Esophagus squamous epithelium (tissue), 5 donors: ENCODE results near the gene TRAM2. TPM values are rescaled to one million over a fixed set of nuclear protein-coding genes. Genes with fewer than 3 reads are reported as not detected.

Experiments
- DNase-seq: peaks from one replicate; lab custom pipeline; 2025; lab: John Stamatoyannopoulos, UW
- H3K27ac ChIP-seq, 4 donors: fragments of 200-600 bp; sonication (generic); one replicate each; pipeline ENCODE4 v1.5.1; 2016 to 2019; ENCODE audit warnings: mild to moderate bottlenecking in 1 of 4
- H3K27me3 ChIP-seq, 4 donors: fragments of 200-600 bp; sonication (generic); 1 replicate in 3 of 4; 2 replicates in 1 of 4; pipeline versions ENCODE4 v1.5.1 to v1.6.0; 2017 to 2021; ENCODE audit warnings: antibody characterized with exemption in 1 of 4
- H3K36me3 ChIP-seq, 3 donors: fragments of 200-600 bp; sonication (generic); one replicate each; pipeline ENCODE4 v1.5.1; 2016 to 2019
- H3K4me1 ChIP-seq, 3 donors: fragments of 200-600 bp; sonication (generic); one replicate each; pipeline ENCODE4 v1.5.1; 2017 to 2019
- H3K4me3 ChIP-seq, 4 donors: fragments of 200-600 bp; sonication (generic); 1 replicate in 3 of 4; 2 replicates in 1 of 4; pipeline ENCODE4 v1.5.1; 2016 to 2019; ENCODE audit warnings: mild to moderate bottlenecking in 2 of 4, moderate library complexity in 1 of 4
- H3K9me3 ChIP-seq, 3 donors: fragments of 200-600 bp; sonication (generic); one replicate each; pipeline ENCODE4 v1.5.1; 2016 to 2019
- CTCF ChIP-seq, 6 experiments: fragments of 450-650 bp in 4 of 6; fragments of 200-600 bp in 2 of 6; sonication (generic) in 2 of 6; IDR thresholded peaks; one replicate each; pipeline ENCODE4 v1.5.1; 2016 to 2019; ENCODE audit warnings: antibody characterized with exemption in 6 of 6, mild to moderate bottlenecking in 4 of 6, moderate library complexity in 4 of 6
- POLR2A ChIP-seq, 4 donors: fragments of 450-650 bp; IDR thresholded peaks; one replicate each; pipeline ENCODE4 v1.6.1; 2017; ENCODE audit warnings: antibody characterized with exemption in 4 of 4, mild to moderate bottlenecking in 4 of 4, moderate library complexity in 3 of 4
- WGBS, 2 donors: methylation state at CpG; one replicate each; pipeline ENCODE4 v1.1.5; 2018; 5-methylcytosine and 5-hydroxymethylcytosine counted together
- intact Hi-C: fragments of 100-400 bp; cut with DNase I; formaldehyde crosslinking; loops from one replicate; pipeline ENCODE4 v1.15.0; 2022
- total RNA-seq, 4 donors: library from RNA; depleted of rRNA; stranded (reverse); fragments of >200 nt; gene quantifications; one replicate each; pipeline ENCODE4 v1.1.0, GENCODE V29; 2016
- donor health status: DM: yes; HTN: yes; CAD: no.

TRAM2 gene
- total RNA-seq, 4 donors from 2014 or later = 2.3 to 8.6 (median 5.3) TPM

GRCh38 chr6:52598824-52599190 is 21.9 kb upstream of the TRAM2 start:
- intact Hi-C loops = no loop called here
- no peaks in the 10 kb centered on the region for H3K27me3 ChIP-seq
- no peak overlapping the region for H3K4me3 ChIP-seq
- H3K9me3 ChIP-seq = no peaks in the 10 kb centered on the region
- TF ChIP-seq CTCF (IDR thresholded peaks at IDR 0.05) = no peak
- TF ChIP-seq POLR2A (IDR thresholded peaks at IDR 0.05) = no peak
- H3K4me1 ChIP-seq = peaks cover 0 to 39% (median 30%) of the 10 kb centered on the region in 3 donors
- DNase-seq = no peak
- no peaks in the 10 kb centered on the region for H3K36me3 ChIP-seq
- 79 to 82% methylated on average over 2 of the region's 2 CpGs for WGBS, 2 donors
- no peak overlapping the region for H3K27ac ChIP-seq

- Histone ChIP-seq H3K4me1 (peaks cover 0 to 39% (median 30%) of the 10 kb centered on the region in 3 donors), H3K4me3 (peak overlapping the region in 2 of 4 donors; percentile 11 to 37), H3K27me3 (no peaks in the 10 kb centered on the region), H3K27ac (peak overlapping the region in 3 of 4 donors; percentile 43 to 78 (median 68)), H3K9me3 (no peaks in the 10 kb centered on the region), H3K36me3 (no peaks in the 10 kb centered on the region)
- TF ChIP-seq POLR2A (IDR thresholded peaks at IDR 0.05) (no peak), CTCF (IDR thresholded peaks at IDR 0.05) (peak; percentile 29 to 63 (median 56))
- intact Hi-C loops = no loop called here
- 20 to 37% methylated on average over 6 to 12 of the region's 12 CpGs for WGBS, 2 donors
- no peak for DNase-seq
These were observed 21.4 kb upstream of the TRAM2 start for GRCh38 chr6:52598123-52598823.

GRCh38 chr6:52597738-52598122 is 20.9 kb upstream of the TRAM2 start:
- Histone ChIP-seq H3K4me3 (peak overlapping the region in 1 of 4 donors; percentile 37), H3K36me3 (no peaks in the 10 kb centered on the region), H3K4me1 (peaks cover 0 to 39% (median 30%) of the 10 kb centered on the region in 3 donors), H3K9me3 (no peaks in the 10 kb centered on the region), H3K27ac (peak overlapping the region in 3 of 4 donors; percentile 43 to 78 (median 68)), H3K27me3 (no peaks in the 10 kb centered on the region)
- no peak for TF ChIP-seq CTCF (IDR thresholded peaks at IDR 0.05)
- no peak for TF ChIP-seq POLR2A (IDR thresholded peaks at IDR 0.05)
- no peak for DNase-seq
- intact Hi-C loops = no loop called here

GRCh38 chr6:52596371-52597028 is 19.6 kb upstream of the TRAM2 start:
- intact Hi-C loops = no loop called here
- no peaks in the 10 kb centered on the region for H3K36me3 ChIP-seq
- H3K27ac ChIP-seq = peak overlapping the region in 3 of 4 donors; percentile 67 to 78 (median 68)
- no peak overlapping the region for H3K4me3 ChIP-seq
- H3K9me3 ChIP-seq = no peaks in the 10 kb centered on the region
- TF ChIP-seq CTCF (IDR thresholded peaks at IDR 0.05) = no peak
- TF ChIP-seq POLR2A (IDR thresholded peaks at IDR 0.05) = no peak
- H3K27me3 ChIP-seq = no peaks in the 10 kb centered on the region
- DNase-seq = no peak
- H3K4me1 ChIP-seq = peaks cover 0 to 39% (median 30%) of the 10 kb centered on the region in 3 donors
- WGBS, 2 donors = 43 to 57% methylated on average over 2 of the region's 2 CpGs

GRCh38 chr6:52595796-52596130 is 18.9 kb upstream of the TRAM2 start:
- no peaks in the 10 kb centered on the region for H3K27me3 ChIP-seq
- H3K4me1 ChIP-seq = peaks cover 0 to 39% (median 30%) of the 10 kb centered on the region in 3 donors
- no peaks in the 10 kb centered on the region for H3K9me3 ChIP-seq
- intact Hi-C loops = no loop called here
- no peak overlapping the region for H3K4me3 ChIP-seq
- no peak for DNase-seq
- peak overlapping the region; percentile 9 to 78 (median 68) for H3K27ac ChIP-seq
- no peaks in the 10 kb centered on the region for H3K36me3 ChIP-seq
- TF ChIP-seq CTCF (IDR thresholded peaks at IDR 0.05) (no peak), POLR2A (IDR thresholded peaks at IDR 0.05) (no peak)
